Urinary bladder (tissue), 4 donors: ENCODE data around the gene PRR3. TPM values are rescaled to one million over a fixed set of nuclear protein-coding genes. Genes with fewer than 3 reads are reported as not detected.
"Not testable (repeated sequence)": the region's sequence is repeated elsewhere in the genome, so short reads cannot be mapped to it uniquely, and the experiment has no call there.

Experiments
- DNase-seq: peaks from one replicate; pipeline ENCODE4 v3.0.0-alpha.2; 2015; ENCODE audit errors: extremely low spot score
- H3K27ac ChIP-seq: one replicate; pipeline ENCODE4 v1.5.1; 2013; ENCODE audit warnings: low read depth, mild to moderate bottlenecking, moderate library complexity
- H3K36me3 ChIP-seq: one replicate; pipeline ENCODE4 v1.6.1; 2013; ENCODE audit warnings: mild to moderate bottlenecking, moderate library complexity; ENCODE audit not compliant: insufficient read depth
- H3K4me1 ChIP-seq: one replicate; pipeline ENCODE4 v1.6.1; 2013; ENCODE audit warnings: mild to moderate bottlenecking, moderate library complexity; ENCODE audit not compliant: insufficient read depth
- H3K4me3 ChIP-seq: one replicate; pipeline ENCODE4 v1.5.1; 2013; ENCODE audit warnings: low read depth, low read length
- WGBS: extraction: QIAGEN DNeasy Blood & Tissue Kit; methylation state at CpG from one replicate; pipeline ENCODE4 v1.1.7; 2013; 5-methylcytosine and 5-hydroxymethylcytosine counted together
- polyA plus RNA-seq: library from polyadenylated mRNA; stranded (reverse); fragments of 200-250 nt; gene quantifications from one replicate; pipeline ENCODE4 v1.2.3, GENCODE V29; 2013
- total RNA-seq: library from RNA; depleted of rRNA; stranded (reverse); fragments of >200 nt; gene quantifications from one replicate; pipeline ENCODE4 v1.2.3, GENCODE V29; 2014
- donor health status: healthy with polysubstance abuse.
- donor health status: healthy.

The PRR3 gene
- total and polyA plus RNA-seq, 2 donors, result 8.5 to 11.0 TPM

GRCh38 chr6:30520522-30520921 is 36.6 kb upstream of the PRR3 start:
- Histone ChIP-seq H3K4me1 (no peaks in the 10 kb centered on the region), H3K4me3 (no peak overlapping the region), H3K36me3 (no peaks in the 10 kb centered on the region), H3K27ac (no peak overlapping the region)
- no peak for DNase-seq
- 86% methylated on average over 6 of the region's 6 CpGs for WGBS

GRCh38 chr6:30521082-30521481 is 36.0 kb upstream of the PRR3 start:
- not testable (repeated sequence) for H3K4me1 ChIP-seq, H3K36me3 ChIP-seq, DNase-seq, H3K27ac ChIP-seq, H3K4me3 ChIP-seq
- 55% methylated on average over 7 of the region's 7 CpGs for WGBS

GRCh38 chr6:30521952-30522351 is 35.1 kb upstream of the PRR3 start:
- H3K4me1 ChIP-seq, H3K36me3 ChIP-seq, H3K4me3 ChIP-seq, DNase-seq, H3K27ac ChIP-seq: not testable (repeated sequence)
- WGBS, result 78% methylated on average over 5 of the region's 5 CpGs

GRCh38 chr6:30526444-30526843 is 30.7 kb upstream of the PRR3 start:
- not testable (repeated sequence) for H3K36me3 ChIP-seq, DNase-seq, H3K4me1 ChIP-seq, H3K4me3 ChIP-seq, H3K27ac ChIP-seq
- 96% methylated on average over 3 of the region's 3 CpGs for whole genome bisulfite sequencing

- WGBS, result 84% methylated on average over 17 of the region's 17 CpGs
Observed at GRCh38 chr6:30529349-30529875, 27.7 kb upstream of the PRR3 start.

GRCh38 chr6:30530014-30530413 is 27.1 kb upstream of the PRR3 start:
- Histone ChIP-seq H3K27ac (no peak overlapping the region), H3K4me1 (no peaks in the 10 kb centered on the region), H3K4me3 (no peak overlapping the region), H3K36me3 (no peaks in the 10 kb centered on the region)
- WGBS, result 55% methylated on average over 2 of the region's 2 CpGs
- no peak for DNase-seq

More at GRCh38 chr6:30529349-30529875, 27.7 kb upstream of the PRR3 start:
- not testable (repeated sequence) for H3K36me3 ChIP-seq, H3K4me3 ChIP-seq, DNase-seq, H3K27ac ChIP-seq, H3K4me1 ChIP-seq

GRCh38 chr6:30533460-30534294 is 23.4 kb upstream of the PRR3 start:
- H3K4me3 ChIP-seq, result no peak overlapping the region

GRCh38 chr6:30537931-30538330 is 19.2 kb upstream of the PRR3 start:
- WGBS, result 76% methylated on average over 3 of the region's 3 CpGs
- H3K36me3 ChIP-seq, result no peaks in the 10 kb centered on the region
- H3K4me3 ChIP-seq, result no peak overlapping the region
- H3K27ac ChIP-seq, result no peak overlapping the region
- no peaks in the 10 kb centered on the region for H3K4me1 ChIP-seq
- DNase-seq, result no peak

More at GRCh38 chr6:30533460-30534294, 23.4 kb upstream of the PRR3 start:
- Histone ChIP-seq H3K36me3 (no peaks in the 10 kb centered on the region), H3K4me1 (no peaks in the 10 kb centered on the region), H3K27ac (no peak overlapping the region)
- DNase-seq, result no peak
- 76% methylated on average over 15 of the region's 15 CpGs for WGBS

GRCh38 chr6:30541515-30542403 is 15.3 kb upstream of the PRR3 start:
- no peak for DNase-seq
- peaks cover 2% of the 10 kb centered on the region for H3K36me3 ChIP-seq
- WGBS, result 12% methylated on average over 23 of the region's 23 CpGs
- no peaks in the 10 kb centered on the region for H3K4me1 ChIP-seq
- H3K27ac ChIP-seq, result no peak overlapping the region
- H3K4me3 ChIP-seq, result no peak overlapping the region

- Histone ChIP-seq H3K4me3 (no peak overlapping the region), H3K27ac (no peak overlapping the region), H3K4me1 (no peaks in the 10 kb centered on the region), H3K36me3 (peaks cover 2% of the 10 kb centered on the region)
- DNase-seq, result no peak
- WGBS, result 17% methylated on average over 4 of the region's 4 CpGs
Observed at GRCh38 chr6:30542404-30542725, 14.7 kb upstream of the PRR3 start.

GRCh38 chr6:30542915-30543314 is 14.2 kb upstream of the PRR3 start:
- DNase-seq, result no peak
- Histone ChIP-seq H3K27ac (no peak overlapping the region), H3K4me3 (no peak overlapping the region), H3K4me1 (no peaks in the 10 kb centered on the region), H3K36me3 (peaks cover 2% of the 10 kb centered on the region)
- 66% methylated on average over 1 of the region's 1 CpG for WGBS

GRCh38 chr6:30543821-30544220 is 13.3 kb upstream of the PRR3 start:
- no peak for DNase-seq
- H3K4me1 ChIP-seq, result no peaks in the 10 kb centered on the region
- H3K36me3 ChIP-seq, result peaks cover 2% of the 10 kb centered on the region
- 90% methylated on average over 3 of the region's 3 CpGs for WGBS
- H3K4me3 ChIP-seq, result no peak overlapping the region
- no peak overlapping the region for H3K27ac ChIP-seq

- no peak overlapping the region for H3K4me3 ChIP-seq
- WGBS, result 34% methylated on average over 6 of the region's 6 CpGs
- no peak overlapping the region for H3K27ac ChIP-seq
- no peaks in the 10 kb centered on the region for H3K4me1 ChIP-seq
- DNase-seq, result no peak
- H3K36me3 ChIP-seq, result peaks cover 2% of the 10 kb centered on the region
Observed at GRCh38 chr6:30544666-30545272, 12.3 kb upstream of the PRR3 start.
